ENCODE measurements around the gene ABT1. TPM values are rescaled to one million over a fixed set of nuclear protein-coding genes. Genes with fewer than 3 reads are reported as not detected.
A peak's percentile ranks its signal among the peaks of the same experiment; 100 is the strongest.

The ABT1 gene
- total RNA-seq, 1 experiment from 2014 or later, result 18.8 TPM

DNA sequence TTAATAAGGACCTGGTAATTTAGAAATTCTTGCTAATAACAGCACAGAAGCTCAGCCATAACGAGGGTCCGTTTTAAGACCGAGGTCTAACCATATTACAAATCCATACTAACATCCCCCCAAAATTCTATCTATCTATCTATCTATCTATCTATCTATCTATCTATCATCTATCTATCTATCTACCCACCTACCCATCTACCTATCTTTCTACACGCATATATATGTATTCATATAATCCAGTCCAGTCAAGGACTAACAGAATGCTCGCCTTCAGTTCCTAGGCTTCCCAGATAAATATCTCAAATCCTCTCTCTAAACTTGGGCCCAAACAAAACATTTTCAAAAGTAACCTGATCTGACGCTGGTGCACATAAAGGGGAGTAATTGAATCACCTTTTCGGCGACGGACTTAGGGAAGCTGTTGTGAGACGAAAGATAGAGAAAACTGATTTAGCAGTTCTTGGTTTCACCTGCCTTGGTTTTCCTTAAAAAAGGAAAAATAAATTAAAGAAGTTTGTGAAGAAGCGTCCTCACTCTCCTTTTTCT lies 44.0 kb upstream of the ABT1 start:
- BruUV-seq (replicated peaks), result no TSS peak
- H3K4me1 Mint-ChIP-seq (ENCODE audit: low read depth, unreplicated experiment), result peaks cover 33% of the 10 kb centered on the region
- no peaks in the 10 kb centered on the region for H3K27me3 Mint-ChIP-seq (ENCODE audit: unreplicated experiment)
- H3K4me3 Mint-ChIP-seq (ENCODE audit: low read depth, unreplicated experiment), result no peak overlapping the region
- TF ChIP-seq, protein P1, sequence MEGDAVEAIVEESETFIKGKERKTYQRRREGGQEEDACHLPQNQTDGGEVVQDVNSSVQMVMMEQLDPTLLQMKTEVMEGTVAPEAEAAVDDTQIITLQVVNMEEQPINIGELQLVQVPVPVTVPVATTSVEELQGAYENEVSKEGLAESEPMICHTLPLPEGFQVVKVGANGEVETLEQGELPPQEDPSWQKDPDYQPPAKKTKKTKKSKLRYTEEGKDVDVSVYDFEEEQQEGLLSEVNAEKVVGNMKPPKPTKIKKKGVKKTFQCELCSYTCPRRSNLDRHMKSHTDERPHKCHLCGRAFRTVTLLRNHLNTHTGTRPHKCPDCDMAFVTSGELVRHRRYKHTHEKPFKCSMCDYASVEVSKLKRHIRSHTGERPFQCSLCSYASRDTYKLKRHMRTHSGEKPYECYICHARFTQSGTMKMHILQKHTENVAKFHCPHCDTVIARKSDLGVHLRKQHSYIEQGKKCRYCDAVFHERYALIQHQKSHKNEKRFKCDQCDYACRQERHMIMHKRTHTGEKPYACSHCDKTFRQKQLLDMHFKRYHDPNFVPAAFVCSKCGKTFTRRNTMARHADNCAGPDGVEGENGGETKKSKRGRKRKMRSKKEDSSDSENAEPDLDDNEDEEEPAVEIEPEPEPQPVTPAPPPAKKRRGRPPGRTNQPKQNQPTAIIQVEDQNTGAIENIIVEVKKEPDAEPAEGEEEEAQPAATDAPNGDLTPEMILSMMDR (IDR thresholded peaks at IDR 0.05; ENCODE audit: unreplicated experiment), result no peak
- CTCF ChIA-PET, result interaction anchor here (0.6 to 1.6 kb wide), 3 partner anchors 14 to 230 kb away, joined by 6 to 8 read pairs (median 6); partner anchors contain the start of gene HMGN4
- H3K36me3 Mint-ChIP-seq (ENCODE audit: insufficient read depth, unreplicated experiment), result peaks cover 23% of the 10 kb centered on the region
- intact Hi-C loops (cut with micrococcal nuclease; ENCODE audit: unreplicated experiment), result loop anchor here (1.0 kb wide), 1 partner anchor 15 kb away; no protein-coding TSS in a partner anchor
- H3K9me3 Mint-ChIP-seq (ENCODE audit: low read depth, unreplicated experiment), result no peaks in the 10 kb centered on the region
- no peak for DNase-seq
- no peak overlapping the region for H3K27ac Mint-ChIP-seq (ENCODE audit: unreplicated experiment)

DNA sequence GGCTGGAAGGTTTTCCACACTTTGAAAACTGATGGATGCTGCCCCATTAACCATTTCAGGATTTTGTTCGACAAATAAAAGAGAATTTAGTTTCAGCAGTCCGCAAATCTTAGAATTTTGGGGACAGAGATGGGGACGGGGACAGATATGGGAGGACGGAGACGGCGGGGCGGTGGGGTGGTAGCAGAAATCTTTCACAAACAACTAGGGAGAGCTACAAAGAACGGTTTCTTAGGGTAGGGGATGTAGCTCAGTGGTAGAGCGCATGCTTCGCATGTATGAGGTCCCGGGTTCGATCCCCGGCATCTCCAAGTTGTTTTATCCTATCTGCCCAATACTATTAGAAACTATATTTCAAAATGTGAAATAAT lies 43.5 kb upstream of the ABT1 start:
- H3K4me3 Mint-ChIP-seq (ENCODE audit: low read depth, unreplicated experiment), result no peak overlapping the region
- H3K9me3 Mint-ChIP-seq (ENCODE audit: low read depth, unreplicated experiment), result no peaks in the 10 kb centered on the region
- CTCF ChIA-PET, result interaction anchor here (0.6 to 2.3 kb wide), 5 partner anchors 15 to 231 kb away, joined by 3 to 10 read pairs (median 6); partner anchors contain the start of genes ABT1 and HMGN4
- TF ChIP-seq, protein P1 (IDR thresholded peaks at IDR 0.05; ENCODE audit: unreplicated experiment), result no peak
- intact Hi-C loops (cut with micrococcal nuclease; ENCODE audit: unreplicated experiment), result loop anchor here (1.0 kb wide), 1 partner anchor 16 kb away; no protein-coding TSS in a partner anchor
- peaks cover 33% of the 10 kb centered on the region for H3K4me1 Mint-ChIP-seq (ENCODE audit: low read depth, unreplicated experiment)
- H3K27ac Mint-ChIP-seq (ENCODE audit: unreplicated experiment), result no peak overlapping the region
- peaks cover 23% of the 10 kb centered on the region for H3K36me3 Mint-ChIP-seq (ENCODE audit: insufficient read depth, unreplicated experiment)
- BruUV-seq (replicated peaks), result no TSS peak
- no peaks in the 10 kb centered on the region for H3K27me3 Mint-ChIP-seq (ENCODE audit: unreplicated experiment)
- DNase-seq, result peak; percentile 84

DNA sequence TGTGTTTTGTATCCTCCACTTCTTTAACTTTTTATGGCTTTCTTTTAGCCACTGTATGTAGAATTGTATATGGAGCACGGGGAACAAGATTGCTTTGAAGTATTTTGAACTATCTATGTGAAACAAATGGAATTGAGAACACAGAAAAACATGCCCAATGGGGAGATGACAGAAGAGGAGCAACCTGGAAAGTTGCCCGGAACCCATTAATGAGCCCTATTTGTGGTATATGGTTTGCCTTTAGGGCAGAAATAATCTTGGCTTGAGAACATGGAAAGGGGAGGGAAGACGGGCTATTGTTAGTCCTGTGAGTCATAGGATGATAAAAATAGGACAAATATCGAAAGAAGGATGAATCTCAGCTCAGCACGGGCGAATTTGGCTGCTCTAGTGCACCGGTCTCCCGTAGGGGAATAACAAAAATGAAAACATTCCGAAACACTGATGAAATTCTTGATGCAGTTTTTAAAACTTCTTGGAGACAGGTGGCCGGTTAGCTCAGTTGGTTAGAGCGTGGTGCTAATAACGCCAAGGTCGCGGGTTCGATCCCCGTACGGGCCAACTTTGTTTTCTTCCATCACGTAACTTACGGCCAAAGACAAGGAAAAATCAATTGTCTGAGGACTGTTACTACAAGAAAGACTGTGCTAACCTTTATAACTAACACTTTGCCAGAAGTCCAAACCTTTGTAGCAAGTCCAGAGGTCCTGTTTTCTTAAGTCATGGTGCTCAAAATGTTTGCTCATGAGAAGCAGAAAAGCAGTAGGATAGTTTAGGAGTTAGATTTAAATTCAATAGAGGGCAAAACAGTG lies 42.9 kb upstream of the ABT1 start:
- peaks cover 33% of the 10 kb centered on the region for H3K4me1 Mint-ChIP-seq (ENCODE audit: low read depth, unreplicated experiment)
- CTCF ChIA-PET, result interaction anchor here (0.6 to 2.3 kb wide), 6 partner anchors 16 to 232 kb away, joined by 3 to 10 read pairs (median 6); partner anchors contain the start of genes ABT1 and HMGN4
- no peaks in the 10 kb centered on the region for H3K9me3 Mint-ChIP-seq (ENCODE audit: low read depth, unreplicated experiment)
- DNase-seq, result peak; percentile 89
- TSS peak; percentile 64 for BruUV-seq (replicated peaks)
- no peak overlapping the region for H3K27ac Mint-ChIP-seq (ENCODE audit: unreplicated experiment)
- H3K27me3 Mint-ChIP-seq (ENCODE audit: unreplicated experiment), result no peaks in the 10 kb centered on the region
- intact Hi-C loops (cut with micrococcal nuclease; ENCODE audit: unreplicated experiment), result loop anchor here (1.0 to 2.0 kb wide), 2 partner anchors 15 to 17 kb away; no protein-coding TSS in a partner anchor
- no peak overlapping the region for H3K4me3 Mint-ChIP-seq (ENCODE audit: low read depth, unreplicated experiment)
- H3K36me3 Mint-ChIP-seq (ENCODE audit: insufficient read depth, unreplicated experiment), result peaks cover 23% of the 10 kb centered on the region
- TF ChIP-seq, protein P1 (IDR thresholded peaks at IDR 0.05; ENCODE audit: unreplicated experiment), result no peak

DNA sequence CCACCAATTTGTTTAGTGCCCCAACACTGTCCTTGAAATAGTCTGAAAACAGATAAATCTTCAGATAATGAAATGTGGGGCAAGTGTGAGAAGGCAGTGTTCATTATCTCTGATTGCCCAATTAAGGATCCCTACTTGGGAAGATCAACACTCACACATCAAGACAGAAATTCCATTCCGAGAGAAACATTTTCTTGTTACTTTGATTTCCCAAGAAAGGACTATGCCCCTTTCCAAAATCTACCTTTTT lies 42.4 kb upstream of the ABT1 start:
- TF ChIP-seq, protein P1 (IDR thresholded peaks at IDR 0.05; ENCODE audit: unreplicated experiment), result no peak
- Mint-ChIP-seq H3K4me3 (ENCODE audit: low read depth, unreplicated experiment) (no peak overlapping the region), H3K27me3 (ENCODE audit: unreplicated experiment) (no peaks in the 10 kb centered on the region), H3K36me3 (ENCODE audit: insufficient read depth, unreplicated experiment) (peaks cover 23% of the 10 kb centered on the region), H3K4me1 (ENCODE audit: low read depth, unreplicated experiment) (peaks cover 33% of the 10 kb centered on the region), H3K9me3 (ENCODE audit: low read depth, unreplicated experiment) (no peaks in the 10 kb centered on the region), H3K27ac (ENCODE audit: unreplicated experiment) (no peak overlapping the region)
- no TSS peak for BruUV-seq (replicated peaks)
- DNase-seq, result no peak
- CTCF ChIA-PET, result interaction anchor here (1.3 to 2.3 kb wide), 4 partner anchors 16 to 213 kb away, joined by 4 to 10 read pairs (median 7); partner anchors contain the start of genes ABT1 and HMGN4
- intact Hi-C loops (cut with micrococcal nuclease; ENCODE audit: unreplicated experiment), result loop anchor here (2.0 kb wide), 1 partner anchor 14 kb away; no protein-coding TSS in a partner anchor

Measured in Calu3 (cell line).